GM18505 (cell line): ENCODE results near the gene AKNA.

Experiments
- ATAC-seq: cut with Tn5 transposase; IDR thresholded peaks from one replicate; pipeline ENCODE4 v1.9.1; 2021; ENCODE audit not compliant: unreplicated experiment
- POLR2A ChIP-seq: IDR thresholded peaks from 4 replicates; pipeline ENCODE4 v1.6.1; 2011; ENCODE audit warnings: borderline replicate concordance; ENCODE audit not compliant: insufficient read depth, insufficient read length; ENCODE audit errors: extremely low read depth

Gene AKNA

DNA sequence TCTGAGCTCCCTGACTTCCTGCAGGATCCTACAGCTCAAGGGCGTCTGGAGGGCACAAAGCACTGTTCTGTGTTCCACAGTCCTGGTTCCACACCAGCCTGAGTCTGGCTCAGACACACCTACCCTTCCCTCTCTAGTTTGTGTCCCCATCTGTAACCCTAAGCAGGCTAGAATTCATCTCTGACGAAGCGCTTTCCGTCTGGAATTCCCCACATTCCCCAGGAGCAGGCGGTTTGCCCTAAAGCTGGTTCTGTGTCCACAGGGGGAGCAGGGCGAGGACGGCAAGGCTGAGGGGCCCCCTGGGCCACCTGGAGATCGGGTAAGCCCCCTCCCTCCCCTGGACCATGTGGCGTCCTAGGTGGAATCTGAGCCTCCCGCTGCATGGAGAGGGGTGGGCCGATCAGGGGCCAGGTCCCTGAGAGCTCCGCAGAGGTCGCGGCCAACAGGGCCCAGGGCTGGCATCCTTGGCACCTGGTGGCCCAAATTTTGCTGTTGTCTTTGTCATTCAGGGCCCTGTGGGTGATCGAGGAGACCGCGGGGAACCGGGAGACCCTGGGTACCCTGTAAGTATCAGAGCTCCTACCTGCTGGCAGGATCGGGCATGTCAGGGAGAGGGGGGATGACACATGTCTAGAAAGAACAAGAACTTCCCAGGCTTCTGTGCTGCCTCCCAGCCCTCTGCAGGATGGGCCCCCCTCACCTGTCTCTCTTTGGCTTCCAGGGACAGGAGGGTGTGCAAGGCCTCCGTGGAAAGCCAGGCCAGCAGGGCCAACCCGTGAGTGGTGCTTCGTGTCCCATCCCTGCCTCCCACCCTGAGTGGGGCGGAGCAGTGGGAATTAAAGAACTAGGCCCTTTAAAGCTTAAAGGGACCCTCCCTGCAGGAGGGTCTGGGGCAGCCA, 99.3 kb downstream of the AKNA start:
- no peak for ATAC-seq
- TF ChIP-seq POLR2A: no peak

DNA sequence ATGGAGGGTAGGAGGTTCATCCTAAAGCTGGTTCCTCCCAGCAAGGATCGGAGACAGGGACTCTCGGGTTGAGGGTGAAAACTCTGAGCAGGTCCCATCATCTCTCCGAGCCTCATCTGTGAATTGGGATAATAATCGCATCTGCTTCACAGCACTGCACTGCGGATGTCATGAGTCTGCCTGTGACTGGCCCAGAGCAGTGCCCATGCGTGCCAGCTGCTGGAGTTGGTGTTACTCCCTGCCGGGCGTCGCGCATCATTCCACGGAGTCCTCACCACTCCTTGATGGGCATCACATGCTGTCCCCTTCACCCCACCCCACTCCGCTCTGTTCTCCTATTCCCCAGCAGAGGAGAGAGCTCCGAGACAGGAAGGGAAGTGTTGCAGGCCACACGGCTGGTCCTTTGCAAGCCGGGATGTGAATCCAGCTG, 100.0 kb downstream of the AKNA start:
- no peak for TF ChIP-seq POLR2A
- no peak for ATAC-seq

DNA sequence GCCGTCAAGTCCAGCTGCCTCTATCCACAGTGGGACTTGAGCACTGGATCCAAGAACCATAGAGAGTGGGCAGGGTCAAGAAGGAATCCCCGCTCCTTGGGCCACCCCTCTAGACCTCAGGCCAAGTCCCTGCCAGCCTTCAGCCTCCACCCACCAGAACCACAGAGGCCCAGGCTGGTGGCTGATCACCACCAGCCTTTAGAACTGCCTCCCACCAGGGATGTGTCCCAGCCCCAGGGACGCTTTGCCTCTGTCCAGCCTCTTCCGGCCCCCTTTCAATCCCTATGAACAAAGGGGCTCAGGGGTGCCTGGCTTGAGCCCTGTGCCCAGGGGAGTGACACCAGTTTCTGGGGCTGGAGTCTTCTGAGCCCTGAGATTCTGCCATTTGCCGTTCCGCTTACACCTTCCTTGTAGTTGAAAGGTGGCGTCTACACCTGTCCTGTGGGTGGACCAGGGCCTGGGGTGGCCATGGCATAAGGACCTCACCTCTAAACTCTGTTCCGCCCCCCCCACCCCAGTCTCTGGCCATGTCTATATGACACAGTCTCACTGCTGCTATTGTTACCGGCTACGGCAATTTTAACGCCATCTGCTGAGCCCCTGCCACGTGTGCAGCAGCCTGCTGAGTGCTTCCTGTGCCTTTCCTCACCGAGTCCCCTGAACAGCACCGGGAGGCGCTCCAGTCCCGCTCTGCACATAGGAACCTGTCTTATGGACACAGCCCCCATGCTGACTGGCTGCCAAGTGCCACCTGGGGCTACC, 100.6 kb downstream of the AKNA start:
- no peak for ATAC-seq
- no peak for TF ChIP-seq POLR2A

DNA sequence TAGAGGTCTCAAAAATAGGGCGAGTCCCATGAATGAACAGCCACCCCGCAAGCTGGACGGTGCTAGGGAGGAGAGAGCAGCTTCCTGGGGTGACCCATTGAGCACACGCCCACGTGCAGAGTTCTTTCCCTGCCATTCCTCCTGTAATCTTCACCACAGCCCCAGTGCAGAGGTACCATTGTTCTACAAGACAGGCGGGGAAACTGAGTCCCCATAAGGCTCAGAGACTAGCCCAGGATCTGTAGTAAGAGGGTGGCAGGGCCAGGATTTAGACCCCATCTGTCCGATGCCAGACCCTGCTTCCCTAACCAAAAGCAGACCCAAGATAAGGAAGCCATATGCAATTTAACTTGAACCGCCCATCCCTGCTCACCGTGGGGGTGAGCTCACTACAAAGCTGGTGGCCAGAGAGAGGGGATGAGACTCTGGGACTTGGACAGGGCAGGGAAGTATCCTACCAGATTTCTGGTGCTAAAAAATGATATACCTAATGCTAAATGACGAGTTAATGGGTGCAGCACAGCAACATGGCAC, 101.6 kb downstream of the AKNA start:
- ATAC-seq: no peak
- no peak for TF ChIP-seq POLR2A

DNA sequence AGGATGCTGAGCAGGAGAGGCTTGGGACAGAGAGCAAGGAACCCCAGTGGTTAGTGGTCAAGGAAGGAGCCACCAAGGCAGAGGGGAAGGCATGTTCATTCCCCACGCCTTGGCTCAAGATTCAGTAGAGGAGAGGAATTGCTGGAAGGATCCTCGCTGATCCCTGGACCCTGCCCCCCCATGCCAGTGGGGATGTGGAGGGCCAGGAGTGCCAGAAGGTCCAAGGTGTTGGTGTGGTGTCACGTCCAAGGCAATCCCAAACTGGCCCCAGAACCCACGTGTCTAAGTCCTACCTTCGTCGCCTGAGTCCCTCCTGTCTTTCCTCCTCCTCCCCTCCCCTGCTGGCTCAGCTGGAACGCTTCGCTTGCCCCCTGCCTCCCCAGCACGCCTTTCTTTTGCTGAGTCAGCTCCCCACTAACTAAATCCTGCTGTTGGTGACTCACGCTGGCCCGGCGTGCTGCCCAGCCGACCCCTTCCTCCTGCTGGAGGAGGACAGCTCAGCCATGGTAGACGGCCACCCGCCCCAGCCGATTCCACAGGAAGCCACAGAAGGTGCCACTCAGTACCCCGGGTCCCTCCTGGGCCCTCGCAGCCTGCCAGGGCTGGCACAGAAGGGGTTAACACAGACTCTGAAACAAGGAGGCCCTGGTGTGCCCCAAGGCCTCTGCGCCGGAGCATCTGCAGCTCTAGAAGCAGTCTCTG, 102.5 kb downstream of the AKNA start:
- TF ChIP-seq POLR2A: no peak
- no peak for ATAC-seq

DNA sequence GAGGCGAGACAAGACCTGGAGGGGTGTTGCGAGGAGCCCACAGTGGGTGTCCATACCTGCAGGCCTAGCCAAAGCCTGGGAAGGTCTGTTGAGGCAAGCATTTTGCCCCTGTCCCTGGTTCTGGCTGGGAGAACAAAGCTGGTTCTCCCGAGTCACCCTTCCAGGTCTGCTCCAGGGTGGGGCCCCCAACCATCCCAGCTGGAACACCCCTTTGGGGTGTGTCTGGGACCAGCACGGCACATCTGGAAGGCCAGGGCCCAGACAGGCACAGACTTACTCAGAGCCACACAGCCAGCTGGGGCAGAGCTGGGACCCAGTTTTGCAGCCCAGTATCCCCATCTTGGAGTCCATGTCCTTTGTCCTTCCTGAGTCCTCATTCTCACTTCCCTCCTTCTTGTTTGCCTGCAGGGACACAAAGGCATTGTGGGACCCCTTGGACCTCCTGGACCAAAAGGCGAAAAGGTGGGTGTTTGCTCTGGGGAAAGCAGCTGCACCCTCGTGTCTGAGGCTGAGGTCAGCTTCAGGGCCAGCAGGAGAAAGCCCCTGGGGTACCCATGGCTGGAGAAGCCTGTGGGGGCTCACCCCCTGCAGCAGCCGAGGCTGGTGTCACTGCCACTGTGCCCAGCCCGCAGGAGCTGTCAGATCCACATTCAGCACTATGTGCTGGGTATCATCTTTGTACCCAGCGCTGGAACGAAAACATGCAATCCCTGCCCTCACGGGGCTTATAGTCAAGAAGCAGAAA, 103.3 kb downstream of the AKNA start:
- ATAC-seq: no peak
- no peak for TF ChIP-seq POLR2A
